K562 (cell line): Measurements from ENCODE around the gene ZNF800. TPM values are rescaled to one million over a fixed set of nuclear protein-coding genes. Genes with fewer than 3 reads are reported as not detected.

Source experiments
- CC2D1A ChIP-seq: fragments of 450-650 bp; IDR thresholded peaks from 2 replicates; pipeline ENCODE4 v1.6.1; 2017; ENCODE audit warnings: mild to moderate bottlenecking
- COPS2 ChIP-seq: fragments of 450-650 bp; conservative IDR thresholded peaks from 2 replicates; pipeline ENCODE4 v1.6.1; 2016; ENCODE audit warnings: mild to moderate bottlenecking, moderate library complexity
- CUX1 ChIP-seq: fragments of 200-800 bp; sonication (Bioruptor generic); IDR thresholded peaks from 2 replicates; pipeline ENCODE4 v1.6.1; 2016; ENCODE audit warnings: missing genetic modification characterization, missing compliant biosample characterization
- HOXB6 ChIP-seq: fragments of 250-450 bp; sonication (Bioruptor Pico); IDR thresholded peaks from 2 replicates; pipeline ENCODE4 v1.5.1; 2022; ENCODE audit warnings: mild to moderate bottlenecking, borderline replicate concordance
- MAFG ChIP-seq: fragments of 450-650 bp; conservative IDR thresholded peaks from 2 replicates; pipeline ENCODE4 v1.6.1; 2016; ENCODE audit warnings: missing genetic modification characterization, missing compliant biosample characterization
- PHTF2 ChIP-seq: fragments of 250-450 bp; sonication (Bioruptor Pico); IDR thresholded peaks from 2 replicates; pipeline ENCODE4 v1.5.0; 2021; ENCODE audit warnings: mild to moderate bottlenecking
- SAFB2 ChIP-seq: fragments of 200-400 bp; formaldehyde crosslinking; IDR thresholded peaks from 2 replicates; pipeline ENCODE4 v1.6.1; 2018; ENCODE audit warnings: borderline replicate concordance, low read length, low read depth, moderate library complexity; ENCODE audit not compliant: severe bottlenecking
- SMAD3 ChIP-seq: fragments of 450-650 bp; formaldehyde crosslinking; conservative IDR thresholded peaks from 2 replicates; pipeline ENCODE4 v1.4.0; 2020; ENCODE audit warnings: mild to moderate bottlenecking
- SMARCB1 ChIP-seq: IDR thresholded peaks from 2 replicates; pipeline ENCODE4 v1.6.1; 2011; ENCODE audit warnings: improper control_type of control experiment, low read depth; ENCODE audit not compliant: insufficient read length
- SNIP1 ChIP-seq: fragments of 450-650 bp; IDR thresholded peaks from 2 replicates; pipeline ENCODE4 v1.7.1; 2017; ENCODE audit warnings: low read depth, mild to moderate bottlenecking
- TCF3 ChIP-seq: sonication (generic); formaldehyde crosslinking; IDR thresholded peaks from 2 replicates; pipeline ENCODE4 v1.4.0; 2020; ENCODE audit warnings: mild to moderate bottlenecking, missing genetic modification reagents
- TCF7 ChIP-seq: sonication (generic); IDR thresholded peaks from 2 replicates; pipeline ENCODE4 v1.6.1; 2016; ENCODE audit warnings: antibody characterized with exemption, borderline replicate concordance
- YBX1 ChIP-seq: fragments of 450-650 bp; IDR thresholded peaks from 2 replicates; pipeline ENCODE4 v1.7.1; 2016; ENCODE audit warnings: mild to moderate bottlenecking
- ZNF311 ChIP-seq: fragments of 250-450 bp; sonication (Bioruptor Pico); IDR thresholded peaks from 2 replicates; pipeline ENCODE4 v1.4.0; 2020; ENCODE audit warnings: mild to moderate bottlenecking, moderate library complexity
- polyA plus RNA-seq, 8 experiments: library from polyadenylated mRNA; depleted of rRNA in 4 of 8; stranded (reverse) in 5 of 8; unstranded in 3 of 8; fragments of >200 nt; fragmentation: Nextera tagmentation in 2 of 8; fragmentation: Illumina TruSeq in 1 of 8; extraction: Ambion mirVana in 2 of 8; extraction: Trizol in 1 of 8; gene quantifications; 2 replicates each; pipeline versions ENCODE4 v1.2.1 to v1.2.3, GENCODE V29; 2011 to 2014; ENCODE audit warnings: inconsistent platforms in 1 of 8, missing spikeins in 1 of 8
- total RNA-seq, 7 experiments: library from RNA; depleted of rRNA in 6 of 7; stranded (reverse); fragments of >200 nt in 6 of 7; fragmentation: Illumina TruSeq in 2 of 7; extraction: Trizol in 2 of 7; gene quantifications; 2 replicates each; pipeline versions ENCODE4 v1.2.1 to v1.2.3, GENCODE V29; 2011 to 2021; ENCODE audit warnings: low replicate concordance in 1 of 7
- TF ChIP-seq, protein P1 (sequence below), 2 experiments: fragments of 200-800 bp in 1 of 2; sonication (Bioruptor generic) in 1 of 2; sonication (generic) in 1 of 2; formaldehyde crosslinking in 1 of 2; IDR thresholded peaks in 1 of 2; conservative IDR thresholded peaks in 1 of 2; 2 replicates each; pipeline versions ENCODE4 v1.5.0 to v1.6.1; 2016 to 2020; ENCODE audit warnings: missing compliant biosample characterization in 1 of 2, missing genetic modification characterization in 1 of 2, missing genetic modification reagents in 1 of 2
- TF ChIP-seq, protein P2 (sequence below): fragments of 450-650 bp; formaldehyde crosslinking; IDR thresholded peaks from 2 replicates; pipeline ENCODE4 v1.4.0; 2022; ENCODE audit warnings: missing genetic modification characterization
- TF ChIP-seq, protein P3 (sequence below): sonication (generic); formaldehyde crosslinking; IDR thresholded peaks from 2 replicates; pipeline ENCODE4 v1.4.0; 2020; ENCODE audit warnings: mild to moderate bottlenecking, missing genetic modification reagents
- TF ChIP-seq, protein P4 (sequence below): sonication (generic); formaldehyde crosslinking; IDR thresholded peaks from 2 replicates; pipeline ENCODE4 v1.8.1; 2022; ENCODE audit warnings: missing genetic modification reagents

The ZNF800 gene
- total and polyA plus RNA-seq, 9 of the 15 experiments (the other 6 are each of a cell fraction or from before 2014, with no cell fraction given) = 7.5 to 58.3 (median 33.4) TPM

- TF ChIP-seq HOXB6 (no peak), COPS2 (no peak), SMARCB1 (no peak), CUX1 (CRISPR knock-in tag) (no peak), PHTF2 (no peak), MAFG (tag) (no peak), SMAD3 (CRISPR knock-in tag) (no peak), SNIP1 (no peak), YBX1 (no peak), TCF7 (no peak), ZNF311 (no peak), TCF3 (CRISPR knock-in tag) (peak; percentile 27; the same call in 1 of the 2 replicates), SAFB2 (no peak), CC2D1A (no peak)
- TF ChIP-seq, protein P1, sequence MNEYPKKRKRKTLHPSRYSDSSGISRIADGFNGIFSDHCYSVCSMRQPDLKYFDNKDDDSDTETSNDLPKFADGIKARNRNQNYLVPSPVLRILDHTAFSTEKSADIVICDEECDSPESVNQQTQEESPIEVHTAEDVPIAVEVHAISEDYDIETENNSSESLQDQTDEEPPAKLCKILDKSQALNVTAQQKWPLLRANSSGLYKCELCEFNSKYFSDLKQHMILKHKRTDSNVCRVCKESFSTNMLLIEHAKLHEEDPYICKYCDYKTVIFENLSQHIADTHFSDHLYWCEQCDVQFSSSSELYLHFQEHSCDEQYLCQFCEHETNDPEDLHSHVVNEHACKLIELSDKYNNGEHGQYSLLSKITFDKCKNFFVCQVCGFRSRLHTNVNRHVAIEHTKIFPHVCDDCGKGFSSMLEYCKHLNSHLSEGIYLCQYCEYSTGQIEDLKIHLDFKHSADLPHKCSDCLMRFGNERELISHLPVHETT (CRISPR knock-in tag; conservative IDR thresholded peaks at IDR 0.05 in 1 of 2, IDR thresholded peaks at IDR 0.05 in 1 of 2) = no peak
- TF ChIP-seq, protein P2, sequence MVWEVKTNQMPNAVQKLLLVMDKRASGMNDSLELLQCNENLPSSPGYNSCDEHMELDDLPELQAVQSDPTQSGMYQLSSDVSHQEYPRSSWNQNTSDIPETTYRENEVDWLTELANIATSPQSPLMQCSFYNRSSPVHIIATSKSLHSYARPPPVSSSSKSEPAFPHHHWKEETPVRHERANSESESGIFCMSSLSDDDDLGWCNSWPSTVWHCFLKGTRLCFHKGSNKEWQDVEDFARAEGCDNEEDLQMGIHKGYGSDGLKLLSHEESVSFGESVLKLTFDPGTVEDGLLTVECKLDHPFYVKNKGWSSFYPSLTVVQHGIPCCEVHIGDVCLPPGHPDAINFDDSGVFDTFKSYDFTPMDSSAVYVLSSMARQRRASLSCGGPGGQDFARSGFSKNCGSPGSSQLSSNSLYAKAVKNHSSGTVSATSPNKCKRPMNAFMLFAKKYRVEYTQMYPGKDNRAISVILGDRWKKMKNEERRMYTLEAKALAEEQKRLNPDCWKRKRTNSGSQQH = no peak
- TF ChIP-seq, protein P3, sequence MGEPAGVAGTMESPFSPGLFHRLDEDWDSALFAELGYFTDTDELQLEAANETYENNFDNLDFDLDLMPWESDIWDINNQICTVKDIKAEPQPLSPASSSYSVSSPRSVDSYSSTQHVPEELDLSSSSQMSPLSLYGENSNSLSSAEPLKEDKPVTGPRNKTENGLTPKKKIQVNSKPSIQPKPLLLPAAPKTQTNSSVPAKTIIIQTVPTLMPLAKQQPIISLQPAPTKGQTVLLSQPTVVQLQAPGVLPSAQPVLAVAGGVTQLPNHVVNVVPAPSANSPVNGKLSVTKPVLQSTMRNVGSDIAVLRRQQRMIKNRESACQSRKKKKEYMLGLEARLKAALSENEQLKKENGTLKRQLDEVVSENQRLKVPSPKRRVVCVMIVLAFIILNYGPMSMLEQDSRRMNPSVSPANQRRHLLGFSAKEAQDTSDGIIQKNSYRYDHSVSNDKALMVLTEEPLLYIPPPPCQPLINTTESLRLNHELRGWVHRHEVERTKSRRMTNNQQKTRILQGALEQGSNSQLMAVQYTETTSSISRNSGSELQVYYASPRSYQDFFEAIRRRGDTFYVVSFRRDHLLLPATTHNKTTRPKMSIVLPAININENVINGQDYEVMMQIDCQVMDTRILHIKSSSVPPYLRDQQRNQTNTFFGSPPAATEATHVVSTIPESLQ = no peak
- TF ChIP-seq, protein P4, sequence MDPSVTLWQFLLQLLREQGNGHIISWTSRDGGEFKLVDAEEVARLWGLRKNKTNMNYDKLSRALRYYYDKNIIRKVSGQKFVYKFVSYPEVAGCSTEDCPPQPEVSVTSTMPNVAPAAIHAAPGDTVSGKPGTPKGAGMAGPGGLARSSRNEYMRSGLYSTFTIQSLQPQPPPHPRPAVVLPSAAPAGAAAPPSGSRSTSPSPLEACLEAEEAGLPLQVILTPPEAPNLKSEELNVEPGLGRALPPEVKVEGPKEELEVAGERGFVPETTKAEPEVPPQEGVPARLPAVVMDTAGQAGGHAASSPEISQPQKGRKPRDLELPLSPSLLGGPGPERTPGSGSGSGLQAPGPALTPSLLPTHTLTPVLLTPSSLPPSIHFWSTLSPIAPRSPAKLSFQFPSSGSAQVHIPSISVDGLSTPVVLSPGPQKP = no peak
Observed at GRCh38 chr7:127392182-127392565, 334 bp downstream of the ZNF800 start (continued).
